ENCODE measurements around the gene DRGX. TPM values are rescaled to one million over a fixed set of nuclear protein-coding genes. Genes with fewer than 3 reads are reported as not detected.

Gene DRGX
- polyA plus RNA-seq, 1 donor from 2014 or later = not detected

DNA sequence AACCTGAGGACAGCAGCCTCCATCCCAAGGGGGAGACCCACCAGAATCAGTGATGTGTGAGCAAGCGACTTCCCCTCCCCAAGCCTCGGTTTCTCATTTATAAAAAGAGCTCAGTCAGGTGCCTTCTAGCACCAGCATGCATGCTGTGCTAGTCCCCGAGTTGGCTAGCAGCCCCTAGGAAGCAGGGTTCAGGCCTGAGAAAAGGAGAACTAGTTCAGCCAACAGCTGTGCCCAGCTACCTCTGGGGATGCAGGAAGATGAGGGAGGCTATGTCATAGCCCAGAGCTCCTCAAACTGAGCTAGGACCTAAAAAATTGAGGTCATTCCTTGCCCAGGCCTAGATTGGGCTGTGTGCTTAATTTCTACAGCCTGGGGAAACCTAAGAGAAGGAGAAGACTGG is 13.7 kb downstream of the DRGX start:
- Histone ChIP-seq H3F3A (ENCODE audit: insufficient read depth, low read length, poor library complexity, severe bottlenecking) (no peaks in the 10 kb centered on the region), H3K4me3 (ENCODE audit: low read length) (no peak overlapping the region), H2AFZ (ENCODE audit: low read depth, low read length) (no peak overlapping the region), H3K79me2 (replicated peaks; ENCODE audit: insufficient read depth, low read length) (no peaks in the 10 kb centered on the region), H3K9me2 (ENCODE audit: insufficient read depth, low read length) (no peaks in the 10 kb centered on the region), H3K4me2 (ENCODE audit: low read length) (no peak overlapping the region), H3K27me3 (ENCODE audit: insufficient read depth, low read depth, low read length) (no peaks in the 10 kb centered on the region), H3K36me3 (ENCODE audit: insufficient read depth, low read length) (no peaks in the 10 kb centered on the region), H3K27ac (ENCODE audit: low read length) (no peak overlapping the region), H3K9ac (ENCODE audit: low read length) (no peak overlapping the region), H4K20me1 (ENCODE audit: insufficient read depth) (no peaks in the 10 kb centered on the region), H3K9me3 (ENCODE audit: low read length) (no peaks in the 10 kb centered on the region)
- TF ChIP-seq MXI1 (conservative IDR thresholded peaks at IDR 0.05; ENCODE audit: poor library complexity, severe bottlenecking) (no peak), EP300 (conservative IDR thresholded peaks at IDR 0.05; ENCODE audit: poor library complexity, severe bottlenecking) (no peak), TAF1 (IDR thresholded peaks at IDR 0.05; ENCODE audit: low read depth) (no peak), POLR2AphosphoS5 (IDR thresholded peaks at IDR 0.05) (no peak), SMC3 (conservative IDR thresholded peaks at IDR 0.05; ENCODE audit: poor library complexity) (no peak), RAD21 (conservative IDR thresholded peaks at IDR 0.05) (no peak), EZH2 (IDR thresholded peaks at IDR 0.05; ENCODE audit: borderline replicate concordance, insufficient read depth, low read length, poor library complexity, severe bottlenecking) (no peak)
- TF ChIP-seq, protein P1, sequence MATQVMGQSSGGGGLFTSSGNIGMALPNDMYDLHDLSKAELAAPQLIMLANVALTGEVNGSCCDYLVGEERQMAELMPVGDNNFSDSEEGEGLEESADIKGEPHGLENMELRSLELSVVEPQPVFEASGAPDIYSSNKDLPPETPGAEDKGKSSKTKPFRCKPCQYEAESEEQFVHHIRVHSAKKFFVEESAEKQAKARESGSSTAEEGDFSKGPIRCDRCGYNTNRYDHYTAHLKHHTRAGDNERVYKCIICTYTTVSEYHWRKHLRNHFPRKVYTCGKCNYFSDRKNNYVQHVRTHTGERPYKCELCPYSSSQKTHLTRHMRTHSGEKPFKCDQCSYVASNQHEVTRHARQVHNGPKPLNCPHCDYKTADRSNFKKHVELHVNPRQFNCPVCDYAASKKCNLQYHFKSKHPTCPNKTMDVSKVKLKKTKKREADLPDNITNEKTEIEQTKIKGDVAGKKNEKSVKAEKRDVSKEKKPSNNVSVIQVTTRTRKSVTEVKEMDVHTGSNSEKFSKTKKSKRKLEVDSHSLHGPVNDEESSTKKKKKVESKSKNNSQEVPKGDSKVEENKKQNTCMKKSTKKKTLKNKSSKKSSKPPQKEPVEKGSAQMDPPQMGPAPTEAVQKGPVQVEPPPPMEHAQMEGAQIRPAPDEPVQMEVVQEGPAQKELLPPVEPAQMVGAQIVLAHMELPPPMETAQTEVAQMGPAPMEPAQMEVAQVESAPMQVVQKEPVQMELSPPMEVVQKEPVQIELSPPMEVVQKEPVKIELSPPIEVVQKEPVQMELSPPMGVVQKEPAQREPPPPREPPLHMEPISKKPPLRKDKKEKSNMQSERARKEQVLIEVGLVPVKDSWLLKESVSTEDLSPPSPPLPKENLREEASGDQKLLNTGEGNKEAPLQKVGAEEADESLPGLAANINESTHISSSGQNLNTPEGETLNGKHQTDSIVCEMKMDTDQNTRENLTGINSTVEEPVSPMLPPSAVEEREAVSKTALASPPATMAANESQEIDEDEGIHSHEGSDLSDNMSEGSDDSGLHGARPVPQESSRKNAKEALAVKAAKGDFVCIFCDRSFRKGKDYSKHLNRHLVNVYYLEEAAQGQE (IDR thresholded peaks at IDR 0.05; ENCODE audit: borderline replicate concordance) = no peak
- TF ChIP-seq, protein P2, sequence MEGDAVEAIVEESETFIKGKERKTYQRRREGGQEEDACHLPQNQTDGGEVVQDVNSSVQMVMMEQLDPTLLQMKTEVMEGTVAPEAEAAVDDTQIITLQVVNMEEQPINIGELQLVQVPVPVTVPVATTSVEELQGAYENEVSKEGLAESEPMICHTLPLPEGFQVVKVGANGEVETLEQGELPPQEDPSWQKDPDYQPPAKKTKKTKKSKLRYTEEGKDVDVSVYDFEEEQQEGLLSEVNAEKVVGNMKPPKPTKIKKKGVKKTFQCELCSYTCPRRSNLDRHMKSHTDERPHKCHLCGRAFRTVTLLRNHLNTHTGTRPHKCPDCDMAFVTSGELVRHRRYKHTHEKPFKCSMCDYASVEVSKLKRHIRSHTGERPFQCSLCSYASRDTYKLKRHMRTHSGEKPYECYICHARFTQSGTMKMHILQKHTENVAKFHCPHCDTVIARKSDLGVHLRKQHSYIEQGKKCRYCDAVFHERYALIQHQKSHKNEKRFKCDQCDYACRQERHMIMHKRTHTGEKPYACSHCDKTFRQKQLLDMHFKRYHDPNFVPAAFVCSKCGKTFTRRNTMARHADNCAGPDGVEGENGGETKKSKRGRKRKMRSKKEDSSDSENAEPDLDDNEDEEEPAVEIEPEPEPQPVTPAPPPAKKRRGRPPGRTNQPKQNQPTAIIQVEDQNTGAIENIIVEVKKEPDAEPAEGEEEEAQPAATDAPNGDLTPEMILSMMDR (IDR thresholded peaks at IDR 0.05; ENCODE audit: poor library complexity, severe bottlenecking) = no peak

DNA sequence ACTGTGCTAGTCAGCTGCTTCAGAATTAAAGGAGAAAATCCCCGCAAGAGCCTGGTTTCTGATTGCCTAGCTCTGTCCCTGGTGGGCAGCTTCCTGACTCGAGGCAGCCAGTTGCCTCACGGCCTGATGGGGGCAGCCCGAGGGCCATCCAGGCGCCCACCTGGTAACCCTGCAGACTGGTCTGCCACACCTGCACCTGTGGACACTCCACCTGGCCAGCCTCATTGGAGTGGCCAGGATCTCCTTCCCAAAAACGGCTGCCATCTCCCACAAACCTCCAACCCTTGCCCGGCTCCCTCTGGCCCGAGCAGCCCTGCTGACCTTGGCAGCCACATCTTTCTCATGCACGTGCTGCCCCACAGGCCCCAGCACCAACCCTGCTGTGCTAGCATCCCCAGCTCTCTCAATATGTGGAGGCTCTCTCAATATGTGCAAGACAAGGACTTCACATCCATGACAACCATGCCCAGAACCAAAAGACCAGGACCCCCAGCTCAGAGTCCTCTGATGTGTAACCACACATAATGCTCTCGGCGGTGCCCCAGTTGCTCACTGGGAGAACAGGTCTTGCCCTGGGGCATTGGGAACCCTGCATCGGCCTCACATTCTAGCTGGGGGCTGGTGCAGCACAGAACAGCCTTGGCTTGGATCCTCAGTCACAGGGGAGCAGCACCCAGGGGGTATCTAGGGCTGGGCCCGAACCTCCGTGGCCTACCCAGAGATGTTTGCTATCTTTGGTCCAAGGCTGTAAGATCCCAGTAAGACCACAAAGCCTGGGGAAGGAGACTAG is 14.6 kb downstream of the DRGX start:
- Histone ChIP-seq H3K9ac (ENCODE audit: low read length) (no peak overlapping the region), H3K36me3 (ENCODE audit: insufficient read depth, low read length) (no peaks in the 10 kb centered on the region), H3K4me2 (ENCODE audit: low read length) (no peak overlapping the region), H3K27me3 (ENCODE audit: insufficient read depth, low read depth, low read length) (no peaks in the 10 kb centered on the region), H3K9me2 (ENCODE audit: insufficient read depth, low read length) (no peaks in the 10 kb centered on the region), H3F3A (ENCODE audit: insufficient read depth, low read length, poor library complexity, severe bottlenecking) (no peaks in the 10 kb centered on the region), H3K4me3 (ENCODE audit: low read length) (no peak overlapping the region), H3K27ac (ENCODE audit: low read length) (no peak overlapping the region), H3K9me3 (ENCODE audit: low read length) (no peaks in the 10 kb centered on the region), H3K79me2 (replicated peaks; ENCODE audit: insufficient read depth, low read length) (no peaks in the 10 kb centered on the region), H2AFZ (ENCODE audit: low read depth, low read length) (no peak overlapping the region), H4K20me1 (ENCODE audit: insufficient read depth) (no peaks in the 10 kb centered on the region)
- TF ChIP-seq, protein P2 (IDR thresholded peaks at IDR 0.05; ENCODE audit: poor library complexity, severe bottlenecking) = no peak
- TF ChIP-seq SMC3 (conservative IDR thresholded peaks at IDR 0.05; ENCODE audit: poor library complexity) (no peak), RAD21 (conservative IDR thresholded peaks at IDR 0.05) (no peak), EZH2 (IDR thresholded peaks at IDR 0.05; ENCODE audit: borderline replicate concordance, insufficient read depth, low read length, poor library complexity, severe bottlenecking) (no peak), TAF1 (IDR thresholded peaks at IDR 0.05; ENCODE audit: low read depth) (no peak), EP300 (conservative IDR thresholded peaks at IDR 0.05; ENCODE audit: poor library complexity, severe bottlenecking) (no peak)
- TF ChIP-seq, protein P1 (IDR thresholded peaks at IDR 0.05; ENCODE audit: borderline replicate concordance) = no peak
